ENCODE measurements around the gene COG3.

The COG3 gene

GRCh38 chr13:45439781-45440462 is 24.8 kb upstream of the COG3 start:
- Histone ChIP-seq H3K36me3 (replicated peaks) (no peaks in the 10 kb centered on the region), H3K27ac (no peak overlapping the region), H3K27me3 (replicated peaks) (no peaks in the 10 kb centered on the region), H3K4me3 (ENCODE audit: low read depth, low read length) (no peak overlapping the region)
- no peak for DNase-seq
- TF ChIP-seq CTCF (IDR thresholded peaks at IDR 0.05; ENCODE audit: low read depth, low read length, missing control alignments): no peak
- in situ Hi-C loops (cut with HindIII; ENCODE audit: low pct_ligation_motif_present, low sequenced_read_pairs): no loop called here

DNA sequence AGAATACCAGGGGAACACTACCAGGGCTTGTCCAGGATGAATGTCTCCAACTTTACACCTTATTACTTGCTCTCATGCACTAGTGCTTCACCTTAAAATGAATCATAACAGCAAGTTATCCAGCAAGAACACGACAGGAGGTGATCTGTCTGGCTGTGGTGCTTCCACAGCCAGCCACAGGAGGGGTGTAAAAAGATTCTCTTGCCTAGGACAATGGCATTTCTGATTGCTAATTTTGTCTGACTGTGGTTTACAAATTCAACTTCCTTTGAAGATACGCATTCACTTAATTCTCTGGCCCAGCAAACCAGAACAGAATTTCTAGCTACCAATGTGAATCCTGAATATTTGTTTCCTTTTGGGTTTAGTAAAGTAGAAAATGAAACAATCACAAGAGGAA is 23.1 kb upstream of the COG3 start:
- peak; percentile 11 for DNase-seq
- no peaks in the 10 kb centered on the region for H3K27me3 ChIP-seq (replicated peaks)
- no peak overlapping the region for H3K27ac ChIP-seq
- H3K36me3 ChIP-seq (replicated peaks): no peaks in the 10 kb centered on the region
- peak; percentile 54 for TF ChIP-seq CTCF (IDR thresholded peaks at IDR 0.05; ENCODE audit: low read depth, low read length, missing control alignments)
- H3K4me3 ChIP-seq (ENCODE audit: low read depth, low read length): no peak overlapping the region
- in situ Hi-C loops (cut with HindIII; ENCODE audit: low pct_ligation_motif_present, low sequenced_read_pairs): no loop called here

GRCh38 chr13:45445053-45445452 is 19.7 kb upstream of the COG3 start:
- Histone ChIP-seq H3K4me3 (ENCODE audit: low read depth, low read length) (no peak overlapping the region), H3K27me3 (replicated peaks) (no peaks in the 10 kb centered on the region), H3K27ac (no peak overlapping the region), H3K36me3 (replicated peaks) (no peaks in the 10 kb centered on the region)
- no peak for DNase-seq
- TF ChIP-seq CTCF (IDR thresholded peaks at IDR 0.05; ENCODE audit: low read depth, low read length, missing control alignments): no peak
- in situ Hi-C loops (cut with HindIII; ENCODE audit: low pct_ligation_motif_present, low sequenced_read_pairs): no loop called here

DNA sequence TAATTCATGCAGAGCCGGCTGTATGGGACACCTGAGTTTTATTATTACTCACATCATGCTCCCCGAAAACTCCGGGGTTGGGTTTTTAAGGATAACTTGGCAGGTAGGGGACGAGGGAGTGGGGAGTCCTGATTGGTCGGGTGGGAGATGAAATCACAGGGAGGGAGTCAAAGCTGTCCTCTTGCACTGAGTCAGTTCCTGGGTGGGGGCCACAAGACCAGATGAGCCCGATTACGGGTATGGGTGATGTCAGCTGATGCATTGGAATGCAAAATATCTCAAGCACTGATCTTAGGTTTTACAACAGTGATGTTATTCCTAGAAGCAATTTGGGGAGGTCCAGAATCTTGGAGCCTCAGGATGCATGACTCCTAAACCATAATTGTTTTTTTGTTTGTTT is 18.6 kb upstream of the COG3 start:
- peak; percentile 67 for DNase-seq
- in situ Hi-C loops (cut with HindIII; ENCODE audit: low pct_ligation_motif_present, low sequenced_read_pairs): no loop called here
- no peak for TF ChIP-seq CTCF (IDR thresholded peaks at IDR 0.05; ENCODE audit: low read depth, low read length, missing control alignments)

DNA sequence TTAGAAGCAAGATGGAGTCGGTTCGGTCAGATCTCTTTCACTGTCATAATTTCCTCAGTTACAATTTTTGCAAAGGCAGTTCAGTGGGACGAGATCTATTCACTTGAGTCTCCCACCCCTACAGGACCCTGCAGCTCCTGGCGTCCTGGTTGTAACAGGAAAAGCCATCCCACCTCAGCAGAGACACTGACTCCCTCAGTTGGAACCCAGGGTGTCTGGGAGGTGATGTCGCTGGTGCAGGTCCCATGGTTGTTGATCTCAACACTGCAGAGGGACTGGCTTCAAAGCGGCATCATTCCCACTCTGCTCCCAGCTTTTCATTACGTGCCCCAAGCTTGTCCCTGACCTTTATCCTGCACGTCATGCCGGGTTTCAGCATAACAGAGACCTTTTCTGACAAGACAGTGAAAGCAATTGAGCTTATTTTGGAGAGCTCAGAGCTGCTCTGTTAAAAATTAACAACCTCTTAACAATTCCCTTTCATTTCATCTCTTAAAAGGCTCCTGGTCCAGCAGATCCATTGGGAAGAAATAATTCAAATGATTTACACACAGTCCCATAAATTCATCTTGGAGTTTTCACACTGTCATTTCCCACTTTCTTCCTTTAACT is 17.6 kb upstream of the COG3 start:
- in situ Hi-C loops (cut with HindIII; ENCODE audit: low pct_ligation_motif_present, low sequenced_read_pairs): no loop called here

More for the DNA sequence above, 18.6 kb upstream of the COG3 start:
- no peak overlapping the region for H3K27ac ChIP-seq
- no peak overlapping the region for H3K4me3 ChIP-seq (ENCODE audit: low read depth, low read length)
- no peaks in the 10 kb centered on the region for H3K27me3 ChIP-seq (replicated peaks)
- no peaks in the 10 kb centered on the region for H3K36me3 ChIP-seq (replicated peaks)

More for the DNA sequence above, 17.6 kb upstream of the COG3 start:
- no peak for TF ChIP-seq CTCF (IDR thresholded peaks at IDR 0.05; ENCODE audit: low read depth, low read length, missing control alignments)
- no peak for DNase-seq
- Histone ChIP-seq H3K27me3 (replicated peaks) (no peaks in the 10 kb centered on the region), H3K4me3 (ENCODE audit: low read depth, low read length) (no peak overlapping the region), H3K36me3 (replicated peaks) (no peaks in the 10 kb centered on the region), H3K27ac (no peak overlapping the region)
